Activated gamma-delta T cell (primary cell): ENCODE measurements around the gene EPB42.
A peak's percentile ranks its signal among the peaks of the same experiment; 100 is the strongest.
"Not testable (repeated sequence)": the region's sequence is repeated elsewhere in the genome, so short reads cannot be mapped to it uniquely, and the experiment has no call there.

ENCODE experiments used
- DNase-seq: peaks from one replicate; lab custom pipeline; 2025; lab: John Stamatoyannopoulos, UW

The EPB42 gene

DNA sequence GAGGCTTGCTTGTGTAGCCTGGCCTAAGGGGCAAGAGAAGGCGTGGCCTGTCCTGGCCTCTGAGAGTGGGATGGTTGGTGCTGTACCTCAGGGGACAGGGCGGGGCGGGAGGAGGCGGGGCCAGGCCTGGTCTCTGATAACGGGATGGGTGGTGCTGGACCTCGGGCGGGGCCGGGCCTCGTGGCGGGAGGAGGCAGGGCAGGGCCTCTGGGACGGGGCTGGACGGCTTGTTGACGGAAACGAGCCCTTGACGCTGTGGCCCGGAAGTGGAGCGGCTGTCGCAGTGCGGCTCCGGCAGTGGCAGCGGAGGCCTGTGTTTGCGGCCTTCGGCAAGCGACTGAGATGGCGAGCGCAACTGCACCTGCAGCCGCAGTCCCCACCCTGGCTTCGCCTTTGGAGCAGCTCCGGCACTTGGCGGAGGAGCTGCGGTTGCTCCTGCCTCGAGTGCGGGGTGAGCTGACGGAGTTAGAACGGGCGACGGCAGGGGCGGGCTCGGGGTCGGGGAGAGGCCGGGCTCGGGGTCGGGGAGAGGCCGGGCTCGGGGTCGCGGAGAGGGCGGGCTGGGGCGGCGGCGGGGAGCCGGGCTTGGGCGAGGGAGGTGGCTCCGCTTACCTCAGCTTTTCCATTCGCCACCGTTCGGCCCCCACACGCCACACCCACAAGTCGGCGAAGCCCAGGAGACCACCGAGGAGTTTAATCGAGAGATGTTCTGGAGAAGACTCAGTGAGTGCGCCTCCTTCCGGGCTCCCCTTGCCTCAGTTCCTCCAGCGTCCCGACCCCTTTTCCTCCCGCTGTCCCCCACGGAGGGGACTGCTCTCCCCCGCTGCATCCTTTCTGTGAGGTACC is 35.4 kb downstream of the EPB42 start, which contains the start of gene CCNDBP1:
Gene CCNDBP1 (plus strand): TSS at position 247 of the 846 bp plus-strand sequence. CDS start 96 bp downstream, at position 343.
- DNase-seq, result peak; percentile 81

DNA sequence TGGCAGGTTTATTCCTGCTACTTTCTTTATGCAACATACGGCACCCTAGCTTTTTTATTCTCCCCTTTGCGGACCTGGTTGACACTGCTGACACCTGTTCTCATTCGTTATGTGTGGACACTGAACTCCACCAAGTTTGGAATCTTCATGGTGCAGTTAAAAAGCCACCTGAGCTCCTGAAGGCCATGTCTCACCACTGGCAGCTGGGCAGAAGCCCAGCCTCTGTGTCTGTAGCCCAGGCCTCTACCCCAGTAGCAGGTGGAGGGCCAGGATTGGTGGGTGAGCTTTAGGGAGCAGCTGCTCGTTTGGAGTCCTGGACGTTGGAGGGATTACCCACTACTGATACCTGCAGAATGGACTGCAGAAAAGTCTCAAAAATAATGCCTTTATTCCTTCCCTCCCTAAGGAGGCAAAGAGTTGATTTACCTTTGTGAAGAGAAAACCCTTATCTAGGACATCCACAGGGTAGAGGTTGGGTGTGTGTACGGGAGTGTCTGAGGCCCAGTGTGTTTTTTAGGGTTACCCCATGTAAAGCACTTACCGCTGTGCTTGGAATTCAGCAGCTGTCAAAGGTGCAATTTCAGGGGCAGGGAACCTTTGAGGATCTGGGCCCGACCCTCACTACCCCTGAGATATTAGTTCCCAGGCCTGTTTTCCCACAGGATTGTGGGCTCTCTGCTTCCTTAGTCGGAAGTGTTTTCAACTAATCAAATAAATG is 36.3 kb downstream of the EPB42 start:
- DNase-seq, result no peak

DNA sequence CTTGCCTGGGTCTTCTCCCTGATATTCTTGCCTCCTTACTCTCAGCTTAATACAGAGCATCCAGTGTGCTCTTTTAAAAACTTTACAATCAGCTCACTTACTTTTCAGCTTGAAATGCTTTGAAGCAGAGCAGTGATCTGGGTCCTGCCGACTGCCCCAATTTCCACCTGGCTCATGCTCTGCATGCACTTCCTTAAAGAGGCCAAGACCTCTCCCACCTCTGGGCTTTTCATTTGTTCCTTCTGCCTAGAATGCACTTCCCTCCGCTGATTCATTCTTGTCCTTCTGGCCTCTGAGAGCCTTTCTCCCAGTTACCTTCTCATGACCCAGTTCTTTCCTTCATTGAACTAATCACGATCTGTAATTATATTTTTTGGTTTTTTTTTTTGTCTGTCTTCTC is 37.5 kb downstream of the EPB42 start:
- DNase-seq, result no peak

DNA sequence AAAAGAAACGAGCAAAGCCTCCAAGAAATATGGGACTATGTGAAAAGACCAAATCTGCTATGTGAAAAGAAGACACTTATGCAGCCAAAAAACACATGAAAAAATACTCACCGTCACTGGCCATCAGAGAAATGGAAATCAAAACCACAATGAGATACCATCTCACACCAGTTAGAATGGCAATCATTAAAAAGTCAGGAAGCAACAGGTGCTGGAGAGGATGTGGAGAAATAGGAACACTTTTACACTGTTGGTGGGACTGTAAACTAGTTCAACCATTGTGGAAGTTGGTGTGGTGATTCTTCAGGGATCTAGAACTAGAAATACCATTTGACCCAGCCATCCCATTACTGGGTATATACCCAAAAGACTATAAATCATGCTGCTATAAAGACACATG is 43.7 kb downstream of the EPB42 start:
- DNase-seq, result not testable (repeated sequence)

DNA sequence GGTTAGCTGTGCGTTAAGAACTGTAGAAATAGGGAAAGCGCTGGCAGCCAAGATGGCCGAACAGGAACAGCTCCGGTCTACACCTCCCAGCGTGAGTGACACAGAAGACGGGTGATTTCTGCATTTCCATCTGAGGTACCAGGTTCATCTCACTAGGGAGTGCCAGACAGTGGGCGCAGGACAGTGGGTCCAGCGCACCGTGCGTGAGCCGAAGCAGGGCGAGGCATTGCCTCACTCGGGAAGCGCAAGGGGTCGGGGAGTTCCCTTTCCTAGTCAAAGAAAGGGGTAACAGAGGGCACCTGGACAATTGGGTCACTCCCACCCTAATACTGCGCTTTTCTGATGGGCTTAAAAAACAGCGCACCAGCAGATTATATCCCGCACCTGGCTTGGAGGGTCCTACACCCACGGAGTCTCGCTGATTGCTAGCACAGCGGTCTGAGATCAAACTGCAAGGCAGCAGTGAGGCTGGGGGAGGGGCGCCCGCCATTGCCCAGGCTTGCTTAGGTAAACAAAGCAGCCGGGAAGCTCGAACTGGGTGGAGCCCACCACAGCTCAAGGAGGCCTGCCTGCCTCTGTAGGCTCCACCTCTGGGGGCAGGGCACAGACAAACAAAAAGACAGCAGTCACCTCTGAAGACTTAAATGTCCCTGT is 45.0 kb downstream of the EPB42 start:
- DNase-seq, result not testable (repeated sequence)

DNA sequence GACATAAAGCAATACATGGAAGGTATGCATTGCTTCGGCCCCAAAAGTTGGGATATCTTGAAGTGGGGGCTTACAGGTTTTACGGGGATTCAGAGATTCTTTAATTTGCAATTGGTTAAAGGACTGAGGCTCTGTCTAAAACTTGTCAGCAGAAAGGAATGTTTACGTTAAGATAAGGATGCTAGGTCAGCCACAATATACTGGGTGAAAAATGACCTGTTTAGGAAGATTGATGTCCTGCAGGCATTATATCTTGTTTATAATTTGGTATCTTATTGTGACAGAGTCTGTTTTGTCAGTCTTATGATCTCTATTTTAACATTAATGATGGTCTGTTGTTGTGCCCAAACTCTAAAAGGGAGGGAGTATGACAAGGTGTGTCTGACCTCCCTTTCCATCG is 50.9 kb downstream of the EPB42 start:
- no peak for DNase-seq

DNA sequence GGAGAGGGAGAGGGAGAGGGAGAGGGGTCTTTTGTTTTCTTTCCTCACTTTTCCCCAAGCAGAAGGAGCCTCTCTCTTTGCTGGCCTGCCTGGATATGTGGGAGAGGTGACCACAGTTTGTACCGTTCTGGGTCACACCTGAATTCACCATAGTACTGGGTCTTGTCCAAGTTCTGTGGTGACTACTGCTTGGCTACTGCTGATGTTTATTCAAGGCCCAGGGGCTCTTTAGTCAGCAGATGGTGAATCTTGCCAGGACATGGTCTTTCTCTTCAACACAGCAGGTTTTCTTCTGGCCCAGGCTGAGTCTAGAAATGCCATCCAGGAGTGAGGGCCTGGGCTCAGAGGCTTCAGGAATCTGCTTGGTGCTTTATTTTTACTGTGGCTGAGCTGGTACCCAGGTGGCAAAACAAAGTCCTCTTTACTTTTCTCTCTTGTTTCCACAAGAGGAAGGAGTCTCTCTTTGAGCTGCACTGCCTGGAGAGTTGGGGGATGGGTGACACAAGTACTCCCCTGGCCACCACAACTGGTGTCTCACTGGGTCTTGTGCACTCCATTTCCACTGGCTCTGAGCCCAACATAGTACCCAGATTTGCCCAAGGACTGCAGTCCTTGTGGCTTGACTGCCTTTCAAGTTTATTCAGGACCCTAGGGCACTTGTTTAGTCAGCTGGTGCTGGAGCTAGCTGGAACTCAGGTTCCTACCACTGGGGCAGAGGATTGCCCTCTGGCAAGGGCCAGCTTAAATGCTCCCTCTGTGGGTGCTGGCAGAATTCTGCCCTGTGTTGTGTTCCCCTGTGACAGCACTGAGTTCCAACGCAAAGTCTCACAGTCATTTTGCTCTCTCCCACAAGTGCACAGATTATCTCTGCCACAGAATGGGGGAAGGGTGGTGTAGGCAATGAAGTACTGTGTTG is 52.4 kb downstream of the EPB42 start:
- DNase-seq, result no peak

DNA sequence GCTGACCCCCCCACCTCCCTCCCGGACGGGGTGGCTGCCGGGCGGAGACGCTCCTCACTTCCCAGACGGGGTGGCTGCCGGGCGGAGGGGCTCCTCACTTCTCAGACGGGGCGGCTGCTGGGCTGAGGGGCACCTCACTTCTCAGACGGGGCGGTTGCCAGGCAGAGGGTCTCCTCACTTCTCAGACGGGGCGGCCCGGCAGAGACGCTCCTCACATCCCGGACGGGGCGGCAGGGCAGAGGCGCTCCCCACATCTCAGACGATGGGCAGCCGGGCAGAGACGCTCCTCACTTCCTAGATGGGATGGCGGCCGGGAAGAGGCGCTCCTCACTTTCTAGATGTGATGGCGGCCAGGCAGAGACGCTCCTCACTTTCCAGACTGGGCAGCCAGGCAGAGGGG is 53.6 kb downstream of the EPB42 start:
- DNase-seq, result not testable (repeated sequence)

DNA sequence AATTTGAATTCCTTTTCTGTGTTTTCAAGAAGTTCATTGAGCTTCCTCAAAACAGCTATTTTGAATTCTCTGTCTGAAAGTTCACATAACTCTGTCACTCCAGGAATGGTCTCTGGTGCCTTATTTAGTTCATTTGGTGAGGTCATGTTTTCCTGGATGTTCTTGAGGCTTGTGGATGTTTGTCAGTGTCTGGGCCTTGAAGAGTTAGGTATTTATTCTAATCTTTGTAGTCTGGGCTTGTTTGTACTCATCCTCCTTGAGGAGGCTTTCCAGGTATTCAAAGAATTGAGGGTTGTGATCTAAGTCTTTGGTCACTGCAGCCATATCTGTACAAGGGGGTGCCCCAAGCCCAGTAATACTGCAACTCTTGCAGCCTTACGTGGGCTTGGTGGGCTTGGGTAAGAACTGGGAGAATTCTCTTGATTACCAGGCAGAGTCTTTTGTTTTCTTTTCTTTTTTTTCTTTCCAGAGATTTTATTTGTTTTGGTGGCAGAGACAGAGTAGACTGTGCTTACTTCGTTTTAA is 55.0 kb downstream of the EPB42 start:
- DNase-seq, result no peak

DNA sequence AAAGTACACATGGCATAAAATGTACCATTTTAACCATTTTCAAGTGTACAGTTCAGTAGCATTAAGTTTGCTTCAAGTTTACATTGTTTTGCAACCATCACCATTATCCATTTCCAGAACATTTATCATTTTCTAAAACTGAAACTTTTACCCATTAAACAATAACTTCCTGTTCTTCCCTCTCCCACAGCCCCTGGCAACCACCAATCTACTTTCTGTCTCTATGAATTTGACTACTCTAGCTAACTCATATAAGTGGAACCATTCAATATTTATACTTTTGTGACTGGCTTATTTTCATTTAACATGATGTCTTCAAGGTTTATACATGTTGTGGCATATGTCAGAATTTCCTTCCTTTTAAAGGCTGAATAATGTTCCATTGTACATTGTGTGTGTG is 67.5 kb downstream of the EPB42 start:
- DNase-seq, result no peak

DNA sequence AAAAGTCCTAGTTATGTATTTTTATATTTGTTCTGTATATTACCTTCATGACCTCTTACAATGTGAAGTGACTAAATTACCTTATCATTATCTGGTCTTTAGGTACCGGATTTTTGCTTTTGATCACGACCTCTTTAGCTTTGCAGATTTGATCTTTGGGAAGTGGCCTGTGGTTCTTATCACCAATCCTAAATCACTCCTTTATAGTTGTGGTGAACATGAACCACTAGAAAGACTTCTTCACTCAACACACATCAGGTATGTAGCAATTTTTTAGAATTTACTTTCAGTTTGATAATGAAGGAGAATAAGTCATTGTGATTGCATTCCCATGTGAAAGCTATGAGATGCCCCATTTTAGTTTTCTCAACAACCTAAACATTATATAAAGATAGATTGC is 69.1 kb downstream of the EPB42 start:
- no peak for DNase-seq

DNA sequence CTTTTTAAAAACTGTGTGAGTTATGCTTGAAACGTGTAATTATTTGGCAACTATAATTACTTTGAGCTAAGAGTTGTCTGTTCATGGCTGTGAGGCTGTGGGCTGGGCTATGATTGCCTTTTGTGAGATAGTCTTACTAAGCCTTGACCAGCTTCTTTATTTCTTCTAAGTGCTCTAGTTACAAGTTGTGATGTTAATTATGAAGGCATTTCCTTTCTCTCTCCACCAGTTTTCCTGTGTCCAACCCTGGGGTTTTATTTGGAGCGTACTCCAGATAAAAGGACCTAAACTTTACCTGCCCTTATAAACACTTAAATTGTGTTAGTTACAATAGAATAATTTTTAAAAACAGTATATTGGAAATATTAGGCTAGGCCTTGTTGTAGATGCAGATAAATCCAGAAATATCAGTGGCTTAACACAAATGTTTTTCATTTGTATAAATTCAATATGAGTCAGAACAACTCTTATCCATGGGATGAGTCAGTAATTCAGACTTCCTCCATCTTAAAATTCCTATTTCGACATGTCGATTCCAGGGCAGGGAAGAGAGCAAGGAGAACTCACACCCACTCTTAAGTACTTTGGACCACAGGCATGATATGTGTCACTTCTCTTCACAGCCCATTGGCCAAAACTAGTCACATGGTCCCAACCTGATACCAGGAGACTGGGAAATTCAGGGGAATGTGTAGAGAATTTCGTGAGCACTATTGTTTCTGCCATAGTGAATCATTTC is 70.5 kb downstream of the EPB42 start:
- no peak for DNase-seq
